Osteocyte (in vitro differentiated cells): Measurements from ENCODE around the gene PDE6D. TPM values are rescaled to one million over a fixed set of nuclear protein-coding genes. Genes with fewer than 3 reads are reported as not detected.

Experiments used
- DNase-seq: peaks from one replicate; pipeline ENCODE4 v3.0.0; 2021; ENCODE audit warnings: mixed read lengths; ENCODE audit not compliant: unreplicated experiment; ENCODE audit errors: extremely low spot score
- H3K27ac Mint-ChIP-seq: one replicate; pipeline ENCODE4 v1.8.0; 2021; ENCODE audit warnings: mild to moderate bottlenecking, mixed read lengths; ENCODE audit not compliant: unreplicated experiment
- H3K27me3 Mint-ChIP-seq: one replicate; pipeline ENCODE4 v1.8.0; 2021; ENCODE audit warnings: mixed read lengths; ENCODE audit not compliant: unreplicated experiment
- H3K36me3 Mint-ChIP-seq: one replicate; pipeline ENCODE4 v1.8.0; 2021; ENCODE audit warnings: mixed read lengths; ENCODE audit not compliant: unreplicated experiment
- H3K4me1 Mint-ChIP-seq: one replicate; pipeline ENCODE4 v1.8.0; 2021; ENCODE audit warnings: mixed read lengths; ENCODE audit not compliant: unreplicated experiment
- H3K4me3 Mint-ChIP-seq: one replicate; pipeline ENCODE4 v1.8.0; 2021; ENCODE audit warnings: mild to moderate bottlenecking, moderate library complexity, mixed read lengths; ENCODE audit not compliant: unreplicated experiment
- H3K9me3 Mint-ChIP-seq: one replicate; pipeline ENCODE4 v1.8.0; 2021; ENCODE audit warnings: mixed read lengths; ENCODE audit not compliant: unreplicated experiment
- total RNA-seq: library from RNA; stranded (reverse); gene quantifications from 2 replicates; pipeline ENCODE4 v1.2.1, GENCODE V29; 2021
- TF ChIP-seq, protein P1 (sequence below): fragments of 200-600 bp; sonication (generic); IDR thresholded peaks from 2 replicates; pipeline ENCODE4 v1.5.0; 2021; ENCODE audit warnings: antibody characterized with exemption, mild to moderate bottlenecking, moderate library complexity

PDE6D gene
- total RNA-seq, 1 donor from 2014 or later: 17.6 TPM

DNA sequence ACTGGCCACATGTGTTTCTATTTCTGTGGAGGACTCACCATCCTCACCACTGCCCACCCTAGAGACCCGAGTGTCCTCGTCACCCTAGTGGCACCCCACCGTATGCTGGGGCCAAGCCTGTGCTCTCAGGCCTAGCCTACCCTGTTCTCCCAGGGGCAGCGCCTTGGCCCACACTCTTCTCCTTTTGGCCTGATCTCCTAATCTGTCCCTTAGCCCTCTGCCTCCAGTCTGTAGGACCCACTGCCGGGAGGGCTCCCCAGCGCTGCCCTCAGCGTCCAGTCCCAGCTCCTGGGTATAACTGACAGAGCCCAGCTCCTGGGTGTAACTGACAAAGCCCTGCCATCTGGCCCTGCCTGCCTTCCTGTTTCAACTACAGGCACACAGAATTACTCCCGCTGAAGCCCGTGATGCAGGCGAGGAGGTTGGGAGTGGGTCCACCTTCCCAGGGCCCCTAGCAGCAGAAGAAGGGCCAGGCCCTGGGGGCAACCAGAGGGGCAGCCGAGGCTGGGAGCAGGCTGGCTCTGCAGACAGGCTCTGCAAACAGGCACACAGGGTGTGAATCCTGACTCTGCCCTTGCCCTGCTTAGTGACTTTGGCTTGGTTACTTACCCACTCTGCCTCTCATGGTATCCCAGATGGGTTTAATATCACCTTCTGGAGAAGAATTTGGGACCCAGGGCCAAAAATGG lies 98.3 kb downstream of the PDE6D start:
- Mint-ChIP-seq H3K4me1 (peaks cover 10% of the 10 kb centered on the region), H3K27me3 (no peaks in the 10 kb centered on the region), H3K4me3 (peak overlapping the region; percentile 19), H3K9me3 (no peaks in the 10 kb centered on the region), H3K27ac (no peak overlapping the region), H3K36me3 (no peaks in the 10 kb centered on the region)
- TF ChIP-seq, protein P1, sequence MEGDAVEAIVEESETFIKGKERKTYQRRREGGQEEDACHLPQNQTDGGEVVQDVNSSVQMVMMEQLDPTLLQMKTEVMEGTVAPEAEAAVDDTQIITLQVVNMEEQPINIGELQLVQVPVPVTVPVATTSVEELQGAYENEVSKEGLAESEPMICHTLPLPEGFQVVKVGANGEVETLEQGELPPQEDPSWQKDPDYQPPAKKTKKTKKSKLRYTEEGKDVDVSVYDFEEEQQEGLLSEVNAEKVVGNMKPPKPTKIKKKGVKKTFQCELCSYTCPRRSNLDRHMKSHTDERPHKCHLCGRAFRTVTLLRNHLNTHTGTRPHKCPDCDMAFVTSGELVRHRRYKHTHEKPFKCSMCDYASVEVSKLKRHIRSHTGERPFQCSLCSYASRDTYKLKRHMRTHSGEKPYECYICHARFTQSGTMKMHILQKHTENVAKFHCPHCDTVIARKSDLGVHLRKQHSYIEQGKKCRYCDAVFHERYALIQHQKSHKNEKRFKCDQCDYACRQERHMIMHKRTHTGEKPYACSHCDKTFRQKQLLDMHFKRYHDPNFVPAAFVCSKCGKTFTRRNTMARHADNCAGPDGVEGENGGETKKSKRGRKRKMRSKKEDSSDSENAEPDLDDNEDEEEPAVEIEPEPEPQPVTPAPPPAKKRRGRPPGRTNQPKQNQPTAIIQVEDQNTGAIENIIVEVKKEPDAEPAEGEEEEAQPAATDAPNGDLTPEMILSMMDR: no peak
- DNase-seq: no peak

Other genes starting within 250 kb of the PDE6D start
- not detected in 2 replicates for gene TEX44, start 188.4 kb downstream of the PDE6D start, total RNA-seq
- gene PTMA, start 72.8 kb downstream of the PDE6D start, total RNA-seq: 709 and 776 TPM in 2 replicates
- gene COPS7B, start 5.2 kb upstream of the PDE6D start, total RNA-seq: 34.3 and 35.7 TPM in 2 replicates
- not detected in 2 replicates for gene NPPC, start 145.1 kb upstream of the PDE6D start, total RNA-seq
- 30.0 and 34.3 TPM in 2 replicates for gene DIS3L2, start 180.4 kb upstream of the PDE6D start, total RNA-seq